CMK (cell line): ENCODE results near the gene ATP12A.

ENCODE experiments used
- DNase-seq: peaks from one replicate; pipeline ENCODE4 v3.0.0-alpha.2; 2010; ENCODE audit warnings: low read depth

ATP12A gene

GRCh38 chr13:24688111-24688510, 7.9 kb downstream of the ATP12A start:
- DNase-seq = no peak

- DNase-seq = no peak
Measured at GRCh38 chr13:24688950-24689349, 8.7 kb downstream of the ATP12A start.

GRCh38 chr13:24691381-24691780, 11.2 kb downstream of the ATP12A start:
- DNase-seq = no peak

GRCh38 chr13:24692561-24692960, 12.4 kb downstream of the ATP12A start:
- DNase-seq = no peak

- DNase-seq = no peak
Measured at GRCh38 chr13:24693862-24694471, 13.8 kb downstream of the ATP12A start.

GRCh38 chr13:24694907-24695306, 14.7 kb downstream of the ATP12A start:
- no peak for DNase-seq

GRCh38 chr13:24698686-24699085, 18.5 kb downstream of the ATP12A start:
- no peak for DNase-seq

- no peak for DNase-seq
Measured at GRCh38 chr13:24699541-24699940, 19.3 kb downstream of the ATP12A start.

GRCh38 chr13:24700539-24700938, 20.3 kb downstream of the ATP12A start:
- no peak for DNase-seq

- DNase-seq = no peak
Measured at GRCh38 chr13:24706886-24707585, 26.8 kb downstream of the ATP12A start.

- DNase-seq = no peak
Measured at GRCh38 chr13:24709186-24709913, 29.1 kb downstream of the ATP12A start.

- DNase-seq = no peak
Measured at GRCh38 chr13:24713022-24713421, 32.8 kb downstream of the ATP12A start.

GRCh38 chr13:24716011-24716410, 35.8 kb downstream of the ATP12A start:
- no peak for DNase-seq

- no peak for DNase-seq
Measured at GRCh38 chr13:24716446-24716845, 36.2 kb downstream of the ATP12A start.

- DNase-seq = no peak
Measured at GRCh38 chr13:24717217-24717616, 37.0 kb downstream of the ATP12A start.

- no peak for DNase-seq
Measured at GRCh38 chr13:24718192-24718965, 38.2 kb downstream of the ATP12A start.

GRCh38 chr13:24719139-24719538, 38.9 kb downstream of the ATP12A start:
- no peak for DNase-seq

- no peak for DNase-seq
Measured at GRCh38 chr13:24723206-24723605, 43.0 kb downstream of the ATP12A start.

GRCh38 chr13:24724714-24725113, 44.5 kb downstream of the ATP12A start:
- no peak for DNase-seq

GRCh38 chr13:24725379-24725778, 45.2 kb downstream of the ATP12A start:
- no peak for DNase-seq

GRCh38 chr13:24727731-24728601, 47.8 kb downstream of the ATP12A start:
- no peak for DNase-seq
